Upper lobe of left lung (tissue), 6 donors: ENCODE data around the gene C1orf216. TPM values are rescaled to one million over a fixed set of nuclear protein-coding genes. Genes with fewer than 3 reads are reported as not detected.

Source experiments
- ATAC-seq, 2 donors: fragments of 200-7000 bp; cut with Tn5 transposase; one replicate each; pipeline ENCODE4 v1.9.1; 2022; ENCODE audit warnings: mild to moderate bottlenecking in 2 of 2, moderate library complexity in 2 of 2; ENCODE audit not compliant: low FRiP score in 2 of 2
- DNase-seq, 2 donors: peaks; one replicate each; pipeline ENCODE4 v3.0.0-alpha.2; 2019 to 2020
- H3K27ac ChIP-seq, 4 donors: fragments of 200-600 bp; sonication (generic); one replicate each; pipeline ENCODE4 v1.5.1; 2016 to 2019
- H3K27me3 ChIP-seq, 4 donors: fragments of 200-600 bp; sonication (generic); one replicate each; pipeline ENCODE4 v1.5.1; 2017 to 2019
- H3K36me3 ChIP-seq, 4 donors: fragments of 200-600 bp; sonication (generic); one replicate each; pipeline ENCODE4 v1.5.1; 2016 to 2019
- H3K4me1 ChIP-seq, 4 donors: fragments of 200-600 bp; sonication (generic); one replicate each; pipeline ENCODE4 v1.5.1; 2018 to 2019
- H3K4me3 ChIP-seq, 4 donors: fragments of 200-600 bp; sonication (generic); one replicate each; pipeline ENCODE4 v1.5.1; 2017 to 2019; ENCODE audit warnings: mild to moderate bottlenecking in 2 of 4, moderate library complexity in 1 of 4
- H3K9me3 ChIP-seq, 4 donors: fragments of 200-600 bp; sonication (generic); one replicate each; pipeline ENCODE4 v1.5.1; 2018 to 2019
- CTCF ChIP-seq, 6 experiments: fragments of 450-650 bp in 4 of 6; fragments of 200-600 bp in 2 of 6; sonication (generic) in 2 of 6; IDR thresholded peaks; one replicate each; pipeline ENCODE4 v1.5.1; 2016 to 2019; ENCODE audit warnings: antibody characterized with exemption in 6 of 6
- EP300 ChIP-seq, 4 donors: sonication (generic); formaldehyde crosslinking; IDR thresholded peaks; one replicate each; pipeline ENCODE4 v1.5.1; 2017; ENCODE audit warnings: antibody characterized with exemption in 4 of 4, control low read depth in 2 of 4
- POLR2A ChIP-seq, 4 donors: fragments of 450-650 bp; IDR thresholded peaks; one replicate each; pipeline ENCODE4 v1.5.1; 2016 to 2017; ENCODE audit warnings: antibody characterized with exemption in 4 of 4, mild to moderate bottlenecking in 2 of 4
- POLR2AphosphoS5 ChIP-seq, 2 donors: sonication (generic); formaldehyde crosslinking; IDR thresholded peaks; one replicate each; pipeline ENCODE4 v1.5.1; 2017; ENCODE audit warnings: antibody characterized with exemption in 2 of 2
- WGBS, 2 donors: methylation state at CpG; one replicate each; pipeline ENCODE4 v1.1.5; 2017 to 2018; 5-methylcytosine and 5-hydroxymethylcytosine counted together
- total RNA-seq, 6 donors: library from RNA; depleted of rRNA in 4 of 6; stranded (reverse); fragments of >200 nt in 4 of 6; gene quantifications; one replicate each; pipeline versions ENCODE4 v1.1.0 to v1.2.1, GENCODE V29; 2016 to 2021
- donor health status: DM: no; HTN: no; CAD: no; lungs with moderate emphysema.
- donor health status: DM: no; HTN: yes; CAD: no; lungs with severe emphysema.

Gene C1orf216
- total RNA-seq, 6 donors from 2014 or later: 5.2 to 19.5 (median 14.3) TPM

GRCh38 chr1:35675773-35676172, 42.9 kb downstream of the C1orf216 start:
- Histone ChIP-seq H3K36me3 (no peaks in the 10 kb centered on the region), H3K4me3 (no peak overlapping the region), H3K27ac (no peak overlapping the region), H3K4me1 (no peaks in the 10 kb centered on the region), H3K27me3 (no peaks in the 10 kb centered on the region), H3K9me3 (no peaks in the 10 kb centered on the region)
- 94 to 100% methylated on average over 1 of the region's 1 CpG for WGBS, 2 donors
- ATAC-seq: no peak
- no peak for DNase-seq
- TF ChIP-seq POLR2A (IDR thresholded peaks at IDR 0.05) (no peak), CTCF (IDR thresholded peaks at IDR 0.05) (no peak), EP300 (IDR thresholded peaks at IDR 0.05) (no peak), POLR2AphosphoS5 (IDR thresholded peaks at IDR 0.05) (no peak)

- Histone ChIP-seq H3K4me1 (no peaks in the 10 kb centered on the region), H3K36me3 (no peaks in the 10 kb centered on the region), H3K27ac (no peak overlapping the region), H3K27me3 (no peaks in the 10 kb centered on the region), H3K4me3 (no peak overlapping the region), H3K9me3 (no peaks in the 10 kb centered on the region)
- ATAC-seq (no peak), DNase-seq (no peak)
- WGBS, 2 donors: 86 to 88% methylated on average over 5 of the region's 5 CpGs
- TF ChIP-seq POLR2AphosphoS5 (IDR thresholded peaks at IDR 0.05) (no peak), CTCF (IDR thresholded peaks at IDR 0.05) (no peak), EP300 (IDR thresholded peaks at IDR 0.05) (no peak)
Measured at GRCh38 chr1:35674111-35674510, 44.6 kb downstream of the C1orf216 start.

GRCh38 chr1:35672116-35672515, 46.6 kb downstream of the C1orf216 start:
- Histone ChIP-seq H3K4me3 (no peak overlapping the region), H3K27ac (no peak overlapping the region), H3K9me3 (no peaks in the 10 kb centered on the region), H3K36me3 (no peaks in the 10 kb centered on the region), H3K4me1 (no peaks in the 10 kb centered on the region), H3K27me3 (peaks cover 0 to under 1% (median 0%) of the 10 kb centered on the region in 4 donors)
- DNase-seq (no peak), ATAC-seq (no peak)
- TF ChIP-seq POLR2A (IDR thresholded peaks at IDR 0.05): no peak
- no peak for TF ChIP-seq EP300 (IDR thresholded peaks at IDR 0.05)
- TF ChIP-seq POLR2AphosphoS5 (IDR thresholded peaks at IDR 0.05): no peak
- no peak for TF ChIP-seq CTCF (IDR thresholded peaks at IDR 0.05)
- WGBS, 2 donors: 80 to 84% methylated on average over 6 of the region's 6 CpGs

- no peak overlapping the region for H3K4me3 ChIP-seq
- peaks cover 0 to 3% (median 0%) of the 10 kb centered on the region in 4 donors for H3K27me3 ChIP-seq
- no peaks in the 10 kb centered on the region for H3K9me3 ChIP-seq
- H3K27ac ChIP-seq: no peak overlapping the region
- TF ChIP-seq POLR2AphosphoS5 (IDR thresholded peaks at IDR 0.05) (no peak), POLR2A (IDR thresholded peaks at IDR 0.05) (no peak), EP300 (IDR thresholded peaks at IDR 0.05) (no peak), CTCF (IDR thresholded peaks at IDR 0.05) (no peak)
- DNase-seq (no peak), ATAC-seq (no peak)
- no peaks in the 10 kb centered on the region for H3K4me1 ChIP-seq
- no peaks in the 10 kb centered on the region for H3K36me3 ChIP-seq
- WGBS, 2 donors: 69 to 82% methylated on average over 5 of the region's 5 CpGs
Measured at GRCh38 chr1:35668506-35668905, 50.2 kb downstream of the C1orf216 start.

- H3K9me3 ChIP-seq: no peaks in the 10 kb centered on the region
- WGBS, 2 donors: 25 to 30% methylated on average over 1 of the region's 1 CpG
- no peak overlapping the region for H3K27ac ChIP-seq
- no peaks in the 10 kb centered on the region for H3K4me1 ChIP-seq
- H3K36me3 ChIP-seq: no peaks in the 10 kb centered on the region
- peaks cover 0 to 3% (median 0%) of the 10 kb centered on the region in 4 donors for H3K27me3 ChIP-seq
- TF ChIP-seq POLR2A (IDR thresholded peaks at IDR 0.05): no peak
- TF ChIP-seq CTCF (IDR thresholded peaks at IDR 0.05): no peak
- TF ChIP-seq EP300 (IDR thresholded peaks at IDR 0.05): no peak
- TF ChIP-seq POLR2AphosphoS5 (IDR thresholded peaks at IDR 0.05): no peak
- no peak for DNase-seq
- no peak for ATAC-seq
- H3K4me3 ChIP-seq: no peak overlapping the region
Measured at GRCh38 chr1:35666916-35667315, 51.8 kb downstream of the C1orf216 start.
